Fibroblast of lung (primary cell): ENCODE measurements around the gene TP73. TPM values are rescaled to one million over a fixed set of nuclear protein-coding genes. Genes with fewer than 3 reads are reported as not detected.

Experiments
- DNase-seq, 2 donors: peaks; one replicate each; pipeline versions ENCODE4 v3.0.0 to v3.0.0-alpha.2; 2010; ENCODE audit warnings: low read depth in 2 of 2
- H2AFZ ChIP-seq: 2 replicates; pipeline ENCODE4 v1.5.1; 2012; ENCODE audit warnings: low read length, control low read depth, inconsistent platforms
- H3K27ac ChIP-seq: 2 replicates; pipeline ENCODE4 v1.5.1; 2011; ENCODE audit warnings: low read length, control low read depth; ENCODE audit not compliant: insufficient read depth
- H3K27me3 ChIP-seq: 2 replicates; pipeline ENCODE4 v1.5.1; 2011; ENCODE audit warnings: mild to moderate bottlenecking, low read length; ENCODE audit not compliant: control insufficient read depth, insufficient read depth
- H3K36me3 ChIP-seq: 2 replicates; pipeline ENCODE4 v1.5.1; 2011; ENCODE audit warnings: low read length; ENCODE audit not compliant: control insufficient read depth, insufficient read depth
- H3K4me1 ChIP-seq: 2 replicates; pipeline ENCODE4 v1.5.1; 2011; ENCODE audit warnings: low read length; ENCODE audit not compliant: control insufficient read depth, insufficient read depth; ENCODE audit errors: extremely low read depth
- H3K4me2 ChIP-seq: 2 replicates; pipeline ENCODE4 v1.5.1; 2011; ENCODE audit warnings: low read length, control low read depth; ENCODE audit not compliant: insufficient read depth; ENCODE audit errors: extremely low read depth
- H3K4me3 ChIP-seq, 4 experiments: fragments of 200-600 bp in 1 of 4; sonication (generic) in 1 of 4; replicated peaks in 1 of 4; 2 replicates each; pipeline ENCODE4 v1.5.1; 2011 to 2016; ENCODE audit warnings: low read length in 4 of 4, low read depth in 3 of 4, mild to moderate bottlenecking in 3 of 4, control low read depth in 2 of 4, inconsistent platforms in 1 of 4, mixed read lengths in 1 of 4; ENCODE audit not compliant: insufficient read depth in 1 of 4; ENCODE audit errors: control extremely low read depth in 1 of 4
- H3K79me2 ChIP-seq: 2 replicates; pipeline ENCODE4 v1.5.1; 2012; ENCODE audit warnings: mild to moderate bottlenecking, low read length, inconsistent platforms; ENCODE audit not compliant: control insufficient read depth, insufficient read depth
- H3K9ac ChIP-seq: 2 replicates; pipeline ENCODE4 v1.5.1; 2011; ENCODE audit warnings: mild to moderate bottlenecking, low read length, control low read depth; ENCODE audit not compliant: insufficient read depth
- H3K9me3 ChIP-seq: 2 replicates; pipeline ENCODE4 v1.5.1; 2012; ENCODE audit warnings: low read depth, low read length; ENCODE audit not compliant: control insufficient read depth, insufficient read depth
- H4K20me1 ChIP-seq: 2 replicates; pipeline ENCODE4 v1.5.1; 2011; ENCODE audit warnings: low read length; ENCODE audit not compliant: control insufficient read depth, insufficient read depth; ENCODE audit errors: extremely low read depth
- CTCF ChIP-seq, 2 donors: IDR thresholded peaks in 1 of 2; conservative IDR thresholded peaks in 1 of 2; 1 replicate in 1 of 2; 2 replicates in 1 of 2; pipeline ENCODE4 v1.5.1; 2011 to 2012; ENCODE audit warnings: low read length in 2 of 2, control low read depth in 1 of 2, inconsistent platforms in 1 of 2, low read depth in 1 of 2, mild to moderate bottlenecking in 1 of 2
- EZH2 ChIP-seq: IDR thresholded peaks from 2 replicates; pipeline ENCODE4 v1.5.1; 2012; ENCODE audit warnings: low read length, control low read depth, mild to moderate bottlenecking; ENCODE audit errors: missing control alignments
- polyA plus RNA-seq, 2 donors: library from polyadenylated mRNA; depleted of rRNA in 1 of 2; stranded (reverse) in 1 of 2; unstranded in 1 of 2; fragments of >200 nt; gene quantifications; 2 replicates each; pipeline ENCODE4 v1.2.1, GENCODE V29; 2011 to 2012; ENCODE audit warnings: missing spikeins in 1 of 2
- total RNA-seq: library from RNA; depleted of rRNA; stranded (reverse); fragments of >200 nt; gene quantifications from 2 replicates; pipeline ENCODE4 v1.2.1, GENCODE V29; 2014

TP73 gene
- total and polyA plus RNA-seq, 2 donors (not counting 1 experiment from before 2014, with no cell fraction given), result not detected

DNA sequence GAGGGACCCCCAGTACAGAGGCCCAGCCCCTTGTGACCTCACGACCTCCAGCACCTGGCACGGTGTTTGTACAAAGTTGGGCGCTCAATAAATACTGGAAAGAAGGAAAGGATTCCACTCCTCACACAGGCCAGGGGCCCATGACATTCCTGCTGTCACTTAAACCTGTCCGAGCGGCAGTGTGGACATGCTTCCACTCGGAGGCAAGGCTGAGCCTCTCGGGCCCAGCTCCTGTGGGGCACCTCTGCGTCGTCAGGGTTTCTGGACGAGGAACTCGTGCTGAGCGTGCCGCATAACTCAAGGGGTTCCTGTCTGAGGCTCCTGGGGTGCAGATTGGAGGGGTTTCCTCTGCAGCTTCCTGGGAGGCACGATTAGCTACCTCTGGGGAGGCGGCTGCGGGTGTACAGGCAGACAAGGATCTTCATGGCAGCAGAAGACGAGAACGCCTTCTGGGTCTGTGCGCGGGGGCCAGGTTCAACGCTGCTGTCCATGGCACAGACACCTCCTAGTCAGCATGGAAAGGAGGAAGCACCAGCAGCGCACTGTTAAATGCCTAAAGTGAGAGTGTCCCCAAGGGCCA is 116.6 kb downstream of the TP73 start:
- Histone ChIP-seq H3K27ac (no peak overlapping the region), H3K36me3 (no peaks in the 10 kb centered on the region), H2AFZ (no peak overlapping the region)

DNA sequence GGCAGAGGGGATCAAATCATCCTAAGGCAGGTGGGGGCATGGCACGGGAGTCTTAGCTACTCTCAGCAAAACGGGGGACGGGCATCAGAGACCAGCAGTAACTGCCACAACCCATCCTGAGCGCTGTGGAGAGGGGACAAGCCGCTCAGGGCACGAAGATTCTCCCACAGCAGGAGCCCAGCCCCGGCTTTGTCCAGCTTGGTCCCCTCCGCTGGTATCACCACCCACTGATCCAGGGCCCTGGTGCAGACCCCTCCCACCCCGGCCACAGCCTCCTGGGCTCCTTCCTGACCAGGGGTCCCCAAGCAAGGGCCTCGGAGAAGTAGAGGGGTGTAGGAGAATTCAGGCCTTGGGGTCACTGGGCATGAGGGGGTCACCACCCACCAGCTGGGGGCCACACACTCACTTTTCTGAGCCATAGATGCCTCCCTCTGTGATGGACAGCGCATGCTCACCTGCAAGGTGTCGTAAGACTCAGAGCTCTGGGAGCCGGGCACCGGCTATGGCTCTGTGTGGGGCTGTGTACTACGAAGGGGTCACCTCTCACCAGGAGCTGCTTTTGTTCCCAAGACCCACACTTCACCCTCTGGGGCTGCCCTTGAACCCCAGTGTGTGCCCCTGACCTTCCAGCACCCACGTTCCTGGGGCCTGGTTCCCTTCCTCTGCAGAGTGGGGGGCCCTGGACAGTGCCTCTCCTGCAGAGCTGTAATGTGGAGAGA is 117.9 kb downstream of the TP73 start:
- no peaks in the 10 kb centered on the region for H3K27me3 ChIP-seq
- H4K20me1 ChIP-seq, result no peaks in the 10 kb centered on the region
- no peaks in the 10 kb centered on the region for H3K9me3 ChIP-seq
- H3K4me2 ChIP-seq, result no peak overlapping the region
- H3K79me2 ChIP-seq, result no peaks in the 10 kb centered on the region
- H3K4me1 ChIP-seq, result peaks cover under 1% of the 10 kb centered on the region
- H3K9ac ChIP-seq, result no peak overlapping the region
- H3K36me3 ChIP-seq, result no peaks in the 10 kb centered on the region
- DNase-seq, result no peak
- H3K4me3 ChIP-seq, result no peak overlapping the region
- no peak overlapping the region for H2AFZ ChIP-seq
- TF ChIP-seq EZH2, result no peak
- no peak for TF ChIP-seq CTCF (conservative IDR thresholded peaks at IDR 0.05 in 1 of 2, IDR thresholded peaks at IDR 0.05 in 1 of 2; ENCODE audit: low read depth in 1 of 2, low read length in 2 of 2)
- no peak overlapping the region for H3K27ac ChIP-seq

More for the DNA sequence above, 116.6 kb downstream of the TP73 start:
- H3K9ac ChIP-seq, result no peak overlapping the region
- no peak for TF ChIP-seq EZH2
- no peak for TF ChIP-seq CTCF (conservative IDR thresholded peaks at IDR 0.05 in 1 of 2, IDR thresholded peaks at IDR 0.05 in 1 of 2; ENCODE audit: low read depth in 1 of 2, low read length in 2 of 2)
- H3K79me2 ChIP-seq, result no peaks in the 10 kb centered on the region
- no peaks in the 10 kb centered on the region for H3K9me3 ChIP-seq
- no peaks in the 10 kb centered on the region for H4K20me1 ChIP-seq
- H3K27me3 ChIP-seq, result no peaks in the 10 kb centered on the region
- no peak overlapping the region for H3K4me2 ChIP-seq
- H3K4me1 ChIP-seq, result no peaks in the 10 kb centered on the region
- no peak overlapping the region for H3K4me3 ChIP-seq
- DNase-seq, result no peak

GRCh38 chr1:3771108-3772026 is 119.1 kb downstream of the TP73 start:
- no peaks in the 10 kb centered on the region for H3K9me3 ChIP-seq
- no peaks in the 10 kb centered on the region for H3K36me3 ChIP-seq
- TF ChIP-seq CTCF (conservative IDR thresholded peaks at IDR 0.05 in 1 of 2, IDR thresholded peaks at IDR 0.05 in 1 of 2; ENCODE audit: low read depth in 1 of 2, low read length in 2 of 2) (no peak), EZH2 (no peak)
- H3K9ac ChIP-seq, result no peak overlapping the region
- DNase-seq, result no peak
- peaks cover 5% of the 10 kb centered on the region for H3K4me1 ChIP-seq
- H3K27ac ChIP-seq, result no peak overlapping the region
- peak overlapping the region in 2 of 4 experiments; percentile 42 to 60 for H3K4me3 ChIP-seq
- H3K27me3 ChIP-seq, result no peaks in the 10 kb centered on the region
- no peak overlapping the region for H3K4me2 ChIP-seq
- no peak overlapping the region for H2AFZ ChIP-seq
- no peaks in the 10 kb centered on the region for H3K79me2 ChIP-seq
- H4K20me1 ChIP-seq, result no peaks in the 10 kb centered on the region
